IMR-90 (cell line): ENCODE results near the gene EXO1. TPM values are rescaled to one million over a fixed set of nuclear protein-coding genes. Genes with fewer than 3 reads are reported as not detected.

Experiments
- ATAC-seq: fragments of 200-7000 bp; cut with Tn5 transposase; 2 replicates; pipeline ENCODE4 v1.9.1; 2020; ENCODE audit warnings: low read depth, mild to moderate bottlenecking, moderate library complexity
- BruUV-seq: library from RNA; stranded (reverse); fragments of 400-500 nt; replicated peaks from 2 replicates; lab custom pipeline; 2021; lab: Mats Ljungman, UMichigan
- CTCF ChIA-PET: fragments of 300-600 bp; formaldehyde crosslinking; extraction: SDS; loops from one replicate; lab custom pipeline; 2021; ENCODE audit warnings: antibody characterized with exemption; lab: Yijun Ruan, JAX
- POLR2A ChIA-PET: fragments of 300-600 bp; sonication (Branson Sonifier 250); formaldehyde crosslinking; loops from one replicate; lab custom pipeline; 2022; ENCODE audit warnings: antibody characterized with exemption; ENCODE audit not compliant: unreplicated experiment; lab: Charles Lee
- DNase-seq: peaks from one replicate; pipeline ENCODE4 v3.0.0; 2013
- H2AFZ ChIP-seq: replicated peaks from 2 replicates; pipeline ENCODE3; 2013; ENCODE audit warnings: low read length, mild to moderate bottlenecking; ENCODE audit not compliant: poor library complexity
- H2AK5ac ChIP-seq: 2 replicates; pipeline ENCODE4 v1.6.1; 2013; ENCODE audit warnings: low read depth, low read length, inconsistent platforms
- H2AK9ac ChIP-seq: replicated peaks from 2 replicates; pipeline ENCODE3; 2013; ENCODE audit warnings: mild to moderate bottlenecking, low read depth, low read length, moderate library complexity; ENCODE audit not compliant: poor library complexity
- H2BK120ac ChIP-seq: 2 replicates; pipeline ENCODE4 v1.6.1; 2013; ENCODE audit warnings: low read depth, low read length, inconsistent platforms
- H2BK15ac ChIP-seq: 3 replicates; pipeline ENCODE4 v1.6.1; 2013; ENCODE audit warnings: low read depth, low read length, inconsistent platforms
- H2BK20ac ChIP-seq: 2 replicates; pipeline ENCODE4 v1.6.1; 2013; ENCODE audit warnings: low read depth, mild to moderate bottlenecking, inconsistent platforms, low read length, moderate library complexity
- H2BK5ac ChIP-seq: 2 replicates; pipeline ENCODE4 v1.6.1; 2013; ENCODE audit warnings: mild to moderate bottlenecking, low read depth, low read length, inconsistent platforms; ENCODE audit not compliant: poor library complexity, severe bottlenecking
- H3K14ac ChIP-seq: replicated peaks from 2 replicates; pipeline ENCODE4 v1.6.1; 2013; ENCODE audit warnings: low read depth, low read length, inconsistent platforms
- H3K18ac ChIP-seq: 2 replicates; pipeline ENCODE4 v1.6.1; 2013; ENCODE audit warnings: low read depth, low read length, control low read depth
- H3K23ac ChIP-seq: 2 replicates; pipeline ENCODE4 v1.6.1; 2013; ENCODE audit warnings: low read depth, low read length, inconsistent platforms
- H3K27ac ChIP-seq: 2 replicates; pipeline ENCODE4 v1.5.1; 2013; ENCODE audit warnings: mild to moderate bottlenecking, control low read depth, low read length; ENCODE audit not compliant: insufficient read depth
- H3K27me3 ChIP-seq: 2 replicates; pipeline ENCODE4 v1.6.1; 2013; ENCODE audit warnings: low read length; ENCODE audit not compliant: control insufficient read depth, insufficient read depth
- H3K36me3 ChIP-seq: 2 replicates; pipeline ENCODE4 v1.6.1; 2013; ENCODE audit warnings: low read length, mixed read lengths; ENCODE audit not compliant: control insufficient read depth, insufficient read depth
- H3K4ac ChIP-seq: 2 replicates; pipeline ENCODE4 v1.6.1; 2013; ENCODE audit warnings: low read depth, low read length, inconsistent platforms
- H3K4me1 ChIP-seq: 2 replicates; pipeline ENCODE4 v1.6.1; 2013; ENCODE audit warnings: low read length, mixed read lengths; ENCODE audit not compliant: control insufficient read depth, insufficient read depth
- H3K4me2 ChIP-seq: 2 replicates; pipeline ENCODE4 v1.6.1; 2013; ENCODE audit warnings: low read depth, mild to moderate bottlenecking, control low read depth, low read length, moderate library complexity
- H3K4me3 ChIP-seq: 2 replicates; pipeline ENCODE4 v1.5.1; 2013; ENCODE audit warnings: low read depth, mild to moderate bottlenecking, control low read depth, low read length, moderate library complexity; ENCODE audit not compliant: insufficient read depth
- H3K56ac ChIP-seq: 2 replicates; pipeline ENCODE4 v1.6.1; 2013; ENCODE audit warnings: low read length, inconsistent platforms; ENCODE audit not compliant: insufficient read depth; ENCODE audit errors: extremely low read depth
- H3K79me1 ChIP-seq, 2 experiments: 2 replicates each; pipeline ENCODE4 v1.6.1; 2013; ENCODE audit warnings: low read length in 2 of 2, inconsistent platforms in 1 of 2, low read depth in 1 of 2
- H3K9ac ChIP-seq: 2 replicates; pipeline ENCODE4 v1.6.1; 2013; ENCODE audit warnings: low read depth, low read length, control low read depth
- H3K9me1 ChIP-seq: 2 replicates; pipeline ENCODE4 v1.6.1; 2013; ENCODE audit warnings: low read length, inconsistent platforms; ENCODE audit not compliant: insufficient read depth
- H3K9me3 ChIP-seq: 2 replicates; pipeline ENCODE4 v1.6.1; 2013; ENCODE audit warnings: low read length; ENCODE audit not compliant: control insufficient read depth, insufficient read depth
- H4K20me1 ChIP-seq: 2 replicates; pipeline ENCODE4 v1.6.1; 2013; ENCODE audit warnings: low read length, inconsistent platforms; ENCODE audit not compliant: insufficient read depth
- H4K5ac ChIP-seq: 2 replicates; pipeline ENCODE4 v1.6.1; 2013; ENCODE audit warnings: mild to moderate bottlenecking, low read depth, low read length, control low read depth
- H4K8ac ChIP-seq, 2 experiments: 2 replicates each; pipeline ENCODE4 v1.6.1; 2013; ENCODE audit warnings: low read depth in 2 of 2, low read length in 2 of 2, control low read depth in 1 of 2, inconsistent platforms in 1 of 2
- H4K91ac ChIP-seq: 2 replicates; pipeline ENCODE4 v1.6.1; 2013; ENCODE audit warnings: low read depth, low read length, inconsistent platforms; ENCODE audit not compliant: insufficient read depth
- CEBPB ChIP-seq: IDR thresholded peaks from 2 replicates; pipeline ENCODE4 v1.6.1; 2012; ENCODE audit warnings: low read depth, low read length, improper control_type of control experiment
- CHD1 ChIP-seq: IDR thresholded peaks from 2 replicates; pipeline ENCODE4 v1.6.1; 2012; ENCODE audit warnings: low read depth, low read length, improper control_type of control experiment
- MAZ ChIP-seq: IDR thresholded peaks from 2 replicates; pipeline ENCODE4 v1.6.1; 2012; ENCODE audit warnings: low read depth, mild to moderate bottlenecking, low read length, improper control_type of control experiment, moderate library complexity, borderline replicate concordance
- RCOR1 ChIP-seq: IDR thresholded peaks from 2 replicates; pipeline ENCODE4 v1.6.1; 2012; ENCODE audit warnings: mild to moderate bottlenecking, low read length, improper control_type of control experiment; ENCODE audit not compliant: insufficient replicate concordance
- WGBS, 2 experiments: methylation state at CpG; one replicate each; pipeline versions ENCODE4 v1.1.5 to v1.1.7; 2013; ENCODE audit warnings: missing lambda C conversion rate in 2 of 2; ENCODE audit not compliant: insufficient read length in 1 of 2; ENCODE audit errors: extremely low coverage in 2 of 2; 5-methylcytosine and 5-hydroxymethylcytosine counted together
- dilution Hi-C: fragments of 300-500 bp; cut with HindIII; formaldehyde crosslinking; loops from one replicate; pipeline ENCODE4 v1.14.3; 2018; ENCODE audit warnings: low sequenced_read_pairs; ENCODE audit not compliant: unreplicated experiment
- in situ Hi-C: fragments of 300-500 bp; cut with MboI; formaldehyde crosslinking; loops from 3 replicates; pipeline ENCODE4 v1.14.3; 2019; ENCODE audit warnings: low sequenced_read_pairs, inconsistent platforms, mixed read lengths
- intact Hi-C: fragments of 100-400 bp; cut with micrococcal nuclease; formaldehyde crosslinking; loops from 2 replicates; pipeline ENCODE4 v1.10.0; 2022
- polyA plus RNA-seq, 3 experiments: library from polyadenylated mRNA; depleted of rRNA; stranded (reverse); fragments of >200 nt; gene quantifications; 2 replicates each; pipeline ENCODE4 v1.2.3, GENCODE V29; 2012; ENCODE audit warnings: low replicate concordance in 1 of 3
- total RNA-seq: library from RNA; depleted of rRNA; stranded (reverse); fragments of >200 nt; gene quantifications from 2 replicates; pipeline ENCODE4 v1.2.3, GENCODE V29; 2012

EXO1 gene
- total and polyA plus RNA-seq, 2 of the 4 experiments (the other 2 are of a cell fraction): 5.1 to 12.9 TPM

DNA sequence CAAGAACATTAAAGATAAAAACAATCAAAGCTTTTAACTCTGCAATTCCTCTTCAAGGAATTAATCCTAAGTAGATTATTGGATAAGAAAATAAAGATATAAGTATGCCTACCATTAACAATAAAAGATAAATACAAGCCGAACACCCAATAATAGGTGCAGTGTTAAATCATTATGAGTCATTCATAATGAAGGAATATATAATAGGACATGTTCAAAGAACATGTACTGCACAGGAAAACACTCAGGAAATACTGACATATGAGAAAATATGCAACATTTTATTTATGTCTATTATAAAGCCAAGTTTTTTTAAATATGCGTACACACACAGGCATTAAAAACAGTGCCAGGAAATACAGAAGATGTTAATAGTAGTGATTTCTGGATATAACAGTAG lies 11.1 kb upstream of the EXO1 start:
- Histone ChIP-seq H3K56ac (no peak overlapping the region), H4K91ac (no peak overlapping the region), H3K27ac (no peak overlapping the region), H3K4me3 (no peak overlapping the region), H3K18ac (peak overlapping the region; percentile 99; the same call in 1 of the 2 replicates), H2BK20ac (peak overlapping the region; percentile 57; the same call in 1 of the 2 replicates), H3K14ac (no peak overlapping the region), H2BK5ac (peak overlapping the region; percentile 96), H4K8ac (peak overlapping the region in 1 of 2 experiments; percentile 87; a peak in 2 of 4 replicates), H3K36me3 (no peaks in the 10 kb centered on the region), H3K9me3 (no peaks in the 10 kb centered on the region), H4K20me1 (peaks cover 2% of the 10 kb centered on the region; the same call in 1 of the 2 replicates), H3K23ac (no peak overlapping the region; the same call in 1 of the 2 replicates), H3K9ac (no peak overlapping the region), H3K79me1 (no peaks in the 10 kb centered on the region), H3K27me3 (no peaks in the 10 kb centered on the region), H3K4ac (0 out of 2 replicates have a peak overlapping the region, but pooled peaks have one; percentile 99), H2AK5ac (no peak overlapping the region), H4K5ac (no peak overlapping the region), H2AFZ (no peak overlapping the region), H2BK120ac (peak overlapping the region; percentile 99; the same call in 1 of the 2 replicates), H3K4me1 (peaks cover 11% of the 10 kb centered on the region), H2AK9ac (no peak overlapping the region), H2BK15ac (no peak overlapping the region), H3K4me2 (no peak overlapping the region), H3K9me1 (peaks cover 3% of the 10 kb centered on the region)
- intact Hi-C loops (no loop called here), in situ Hi-C loops (loop anchor here (5.0 kb wide), 2 partner anchors 225 to 315 kb away; no protein-coding TSS in a partner anchor), dilution Hi-C loops (no loop called here)
- TF ChIP-seq CEBPB (no peak), CHD1 (no peak), RCOR1 (no peak), MAZ (no peak)
- no CpG with 5 or more reads among the region's 2 CpGs for WGBS, 2 experiments
- BruUV-seq: no TSS peak
- ChIA-PET CTCF (interaction anchor here (0.7 kb wide), 1 partner anchor 225 kb away, joined by 9 read pairs; no protein-coding TSS in a partner anchor), POLR2A (no interaction called here)
- ATAC-seq (no peak), DNase-seq (no peak)
